Measurements from ENCODE around the gene DNAJC7. TPM values are rescaled to one million over a fixed set of nuclear protein-coding genes. Genes with fewer than 3 reads are reported as not detected.
A peak's percentile ranks its signal among the peaks of the same experiment; 100 is the strongest.
"Not testable (repeated sequence)": the region's sequence is repeated elsewhere in the genome, so short reads cannot be mapped to it uniquely, and the experiment has no call there.

Gene DNAJC7
- total RNA-seq, 4 donors from 2014 or later, result 43.1 to 51.1 (median 44.4) TPM

GRCh38 chr17:42010898-42011516 lies 6.2 kb downstream of the DNAJC7 start:
- H3K27ac ChIP-seq (replicated peaks in 1 of 4), result peak overlapping the region in 2 of 4 donors; percentile 10
- H3K36me3 ChIP-seq, result peaks cover 0 to 5% (median 0%) of the 10 kb centered on the region in 4 donors
- no peaks in the 10 kb centered on the region for H3K9me3 ChIP-seq
- 83% methylated on average over 3 of the region's 3 CpGs for WGBS
- TF ChIP-seq EP300 (IDR thresholded peaks at IDR 0.05), result no peak
- TF ChIP-seq CTCF (IDR thresholded peaks at IDR 0.05), result no peak
- no peak for TF ChIP-seq POLR2AphosphoS5 (IDR thresholded peaks at IDR 0.05)
- TF ChIP-seq POLR2A (IDR thresholded peaks at IDR 0.05; ENCODE audit: low read depth), result no peak
- peaks cover 72 to 95% (median 84%) of the 10 kb centered on the region in 4 donors for H3K4me1 ChIP-seq
- H3K4me3 ChIP-seq, result no peak overlapping the region
- intact Hi-C loops (cut with DNase I), result no loop called here
- no peak for DNase-seq (ENCODE audit: extremely low spot score)
- no peaks in the 10 kb centered on the region for H3K27me3 ChIP-seq

GRCh38 chr17:42010266-42010680 lies 7.0 kb downstream of the DNAJC7 start:
- Histone ChIP-seq H3K4me1 (peaks cover 72 to 95% (median 84%) of the 10 kb centered on the region in 4 donors), H3K27ac (replicated peaks in 1 of 4) (peak overlapping the region in 2 of 4 donors; percentile 10)
- DNase-seq (ENCODE audit: extremely low spot score); intact Hi-C loops (cut with DNase I); H3K36me3 ChIP-seq; H3K9me3 ChIP-seq; H3K4me3 ChIP-seq; H3K27me3 ChIP-seq: not testable (repeated sequence)
- 64% methylated on average over 9 of the region's 9 CpGs for WGBS

GRCh38 chr17:42009170-42009569 lies 8.1 kb downstream of the DNAJC7 start:
- Histone ChIP-seq H3K36me3 (peaks cover 0 to 5% (median 0%) of the 10 kb centered on the region in 4 donors), H3K4me1 (peaks cover 74 to 95% (median 84%) of the 10 kb centered on the region in 4 donors), H3K4me3 (no peak overlapping the region), H3K27me3 (no peaks in the 10 kb centered on the region), H3K27ac (replicated peaks in 1 of 4) (no peak overlapping the region), H3K9me3 (no peaks in the 10 kb centered on the region)
- intact Hi-C loops (cut with DNase I), result no loop called here
- DNase-seq (ENCODE audit: extremely low spot score), result no peak
- WGBS, result 64% methylated on average over 4 of the region's 4 CpGs
- peak in 1 of 3 experiments; percentile 10 for TF ChIP-seq CTCF (IDR thresholded peaks at IDR 0.05)
- no peak for TF ChIP-seq POLR2A (IDR thresholded peaks at IDR 0.05; ENCODE audit: low read depth)
- no peak for TF ChIP-seq POLR2AphosphoS5 (IDR thresholded peaks at IDR 0.05)

- H3K9me3 ChIP-seq, result no peaks in the 10 kb centered on the region
- H3K4me1 ChIP-seq, result peaks cover 54 to 65% (median 61%) of the 10 kb centered on the region in 4 donors
- H3K27ac ChIP-seq (replicated peaks in 1 of 4), result no peak overlapping the region
- no peaks in the 10 kb centered on the region for H3K27me3 ChIP-seq
- TF ChIP-seq CTCF (IDR thresholded peaks at IDR 0.05), result no peak
- TF ChIP-seq POLR2A (IDR thresholded peaks at IDR 0.05; ENCODE audit: low read depth), result no peak
- TF ChIP-seq EP300 (IDR thresholded peaks at IDR 0.05), result no peak
- 64% methylated on average over 1 of the region's 1 CpG for WGBS
- H3K4me3 ChIP-seq, result no peak overlapping the region
- intact Hi-C loops (cut with DNase I), result no loop called here
- H3K36me3 ChIP-seq, result peaks cover 1 to 32% (median 24%) of the 10 kb centered on the region in 4 donors
- DNase-seq (ENCODE audit: extremely low spot score), result no peak
Observed at GRCh38 chr17:42005166-42005565, 12.1 kb downstream of the DNAJC7 start.

- Histone ChIP-seq H3K4me3 (no peak overlapping the region), H3K36me3 (peaks cover 22 to 55% (median 44%) of the 10 kb centered on the region in 4 donors), H3K27me3 (no peaks in the 10 kb centered on the region), H3K27ac (replicated peaks in 1 of 4) (no peak overlapping the region), H3K4me1 (peaks cover 39 to 54% (median 45%) of the 10 kb centered on the region in 4 donors), H3K9me3 (no peaks in the 10 kb centered on the region)
- no peak for DNase-seq (ENCODE audit: extremely low spot score)
- intact Hi-C loops (cut with DNase I), result no loop called here
- TF ChIP-seq CTCF (IDR thresholded peaks at IDR 0.05) (no peak), POLR2AphosphoS5 (IDR thresholded peaks at IDR 0.05) (no peak), EP300 (IDR thresholded peaks at IDR 0.05) (no peak), POLR2A (IDR thresholded peaks at IDR 0.05; ENCODE audit: low read depth) (no peak)
- 80% methylated on average over 3 of the region's 3 CpGs for WGBS
Observed at GRCh38 chr17:42002792-42003301, 14.4 kb downstream of the DNAJC7 start.

Measured in esophagus muscularis mucosa (tissue), 4 donors.